Panc1 (cell line): ENCODE results near the gene PPP1R14B. TPM values are rescaled to one million over a fixed set of nuclear protein-coding genes. Genes with fewer than 3 reads are reported as not detected.

Experiments used
- ATAC-seq: fragments of 200-7000 bp; cut with Tn5 transposase; 2 replicates; pipeline ENCODE4 v1.9.1; 2020; ENCODE audit warnings: mild to moderate bottlenecking, moderate library complexity
- BruUV-seq: library from RNA; stranded (reverse); fragments of 400-500 nt; replicated peaks from 2 replicates; lab custom pipeline; 2021; lab: Mats Ljungman, UMichigan
- CTCF ChIA-PET: fragments of 300-600 bp; sonication (Branson Sonifier 250); formaldehyde crosslinking; loops from one replicate; lab custom pipeline; 2022; ENCODE audit warnings: antibody characterized with exemption; lab: Charles Lee
- POLR2A ChIA-PET: fragments of 300-600 bp; sonication (Branson Sonifier 250); formaldehyde crosslinking; loops from one replicate; lab custom pipeline; 2022; ENCODE audit warnings: antibody characterized with exemption; lab: Charles Lee
- DNase-seq: peaks from one replicate; pipeline ENCODE4 v3.0.0-alpha.2; 2010; ENCODE audit warnings: low read depth, low spot score
- H3K27ac ChIP-seq: 2 replicates; pipeline ENCODE4 v1.5.1; 2011; ENCODE audit warnings: mild to moderate bottlenecking, low read length, inconsistent platforms
- H3K27me3 ChIP-seq: fragments of 200-500 bp; sonication (Bioruptor generic); 2 replicates; pipeline ENCODE4 v1.6.0; 2014; ENCODE audit warnings: low read length, inconsistent platforms; ENCODE audit not compliant: control insufficient read depth, insufficient read depth
- H3K36me3 ChIP-seq: fragments of 200-500 bp; sonication (Bioruptor generic); 2 replicates; pipeline ENCODE4 v1.5.1; 2014; ENCODE audit warnings: inconsistent platforms, mild to moderate bottlenecking, low read length, moderate library complexity; ENCODE audit not compliant: control insufficient read depth, insufficient read depth
- H3K4me1 ChIP-seq: 2 replicates; pipeline ENCODE4 v1.5.1; 2011; ENCODE audit warnings: inconsistent platforms, mild to moderate bottlenecking, low read length, moderate library complexity; ENCODE audit not compliant: control insufficient read depth, insufficient read depth
- H3K4me3 ChIP-seq, 2 experiments: 2 replicates each; pipeline ENCODE4 v1.5.1; 2011 to 2012; ENCODE audit warnings: low read depth in 2 of 2, low read length in 2 of 2, mild to moderate bottlenecking in 2 of 2, inconsistent platforms in 1 of 2, moderate library complexity in 1 of 2
- H3K9me3 ChIP-seq: fragments of 200-500 bp; sonication (Bioruptor generic); 2 replicates; pipeline ENCODE4 v1.5.1; 2014; ENCODE audit warnings: low read depth, mild to moderate bottlenecking, inconsistent platforms, low read length, moderate library complexity; ENCODE audit not compliant: control insufficient read depth, insufficient read depth
- POLR2AphosphoS5 ChIP-seq: IDR thresholded peaks from 2 replicates; pipeline ENCODE4 v1.6.1; 2012; ENCODE audit warnings: mild to moderate bottlenecking, low read depth, low read length, moderate library complexity
- SIN3A ChIP-seq: IDR thresholded peaks from 2 replicates; pipeline ENCODE4 v1.6.1; 2012; ENCODE audit warnings: low read depth, mild to moderate bottlenecking, low read length, moderate library complexity, borderline replicate concordance; ENCODE audit not compliant: insufficient read depth
- TCF7L2 ChIP-seq: IDR thresholded peaks from 2 replicates; pipeline ENCODE4 v1.6.1; 2011; ENCODE audit warnings: mild to moderate bottlenecking, low read depth, low read length, inconsistent platforms
- in situ Hi-C: cut with HindIII; loops from 2 replicates; pipeline ENCODE4 v1.10.0; 2016; ENCODE audit warnings: low sequenced_read_pairs, low pct_unique_long_range_greater_than_20kb
- intact Hi-C: fragments of 100-400 bp; cut with micrococcal nuclease; formaldehyde crosslinking; loops from one replicate; pipeline ENCODE4 v1.10.0; 2022; ENCODE audit not compliant: unreplicated experiment
- total RNA-seq: library from RNA; stranded (reverse); gene quantifications from one replicate; pipeline ENCODE4 v1.2.1, GENCODE V29; 2021; ENCODE audit not compliant: unreplicated experiment
- TF ChIP-seq, protein P1 (sequence below): fragments of 450-650 bp; IDR thresholded peaks from 2 replicates; pipeline ENCODE4 v1.5.1; 2017; ENCODE audit warnings: mild to moderate bottlenecking
- TF ChIP-seq, protein P2 (sequence below), 2 experiments: IDR thresholded peaks; 2 replicates each; pipeline ENCODE4 v1.6.1; 2011 to 2012; ENCODE audit warnings: low read depth in 2 of 2, control low read depth in 1 of 2, low read length in 1 of 2, mild to moderate bottlenecking in 1 of 2, moderate library complexity in 1 of 2; ENCODE audit not compliant: insufficient read depth in 1 of 2

Gene PPP1R14B
- total RNA-seq, 1 experiment from 2014 or later: 261 TPM

DNA sequence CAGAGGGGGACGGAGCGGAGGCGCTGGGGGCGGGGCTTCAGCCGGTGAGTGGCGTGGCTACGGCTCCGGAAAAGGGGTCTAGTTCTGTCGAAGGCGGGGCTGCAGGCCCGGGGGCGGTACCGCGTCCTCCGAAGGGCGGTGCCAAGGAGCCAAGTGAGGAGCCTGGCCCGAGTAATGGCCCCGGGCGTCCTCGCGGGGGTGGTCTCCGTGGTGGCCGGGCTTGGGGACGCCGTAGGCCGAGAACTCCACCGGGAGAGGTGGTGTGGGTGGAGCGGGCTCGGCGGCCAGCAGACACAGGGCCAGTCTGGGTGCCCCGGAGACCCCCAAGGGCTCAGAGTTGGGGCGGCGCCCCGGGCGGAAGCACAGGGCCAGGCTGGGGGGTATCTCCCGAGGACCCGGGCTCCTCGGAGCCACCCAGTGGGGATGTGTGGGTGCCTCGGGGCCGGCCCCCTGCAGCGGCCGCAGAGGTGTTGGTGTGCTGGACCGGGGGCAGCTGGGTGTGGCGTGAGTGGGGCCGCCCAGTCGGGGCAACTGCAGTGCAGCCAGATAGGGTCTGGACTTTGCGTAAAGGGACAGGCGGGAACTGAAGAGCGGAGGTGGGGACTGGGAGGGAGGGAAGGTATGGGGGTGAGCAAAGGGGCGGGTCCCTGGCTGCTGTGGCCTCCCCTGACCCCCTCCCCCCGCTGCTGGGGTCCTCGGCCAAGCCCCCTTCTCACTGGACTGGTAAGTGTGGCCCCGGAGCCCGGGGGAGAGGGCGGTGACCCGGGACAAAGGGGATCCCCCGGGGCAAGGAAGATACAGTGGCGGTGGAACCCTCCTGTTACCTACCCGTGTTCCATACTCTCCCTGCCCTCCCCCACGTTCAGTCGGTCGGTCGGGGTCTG, 5.0 kb downstream of the PPP1R14B start:
- ATAC-seq (peak; percentile 75), DNase-seq (no peak)
- TF ChIP-seq TCF7L2 (no peak), POLR2AphosphoS5 (peak; percentile 32; the same call in 1 of the 2 replicates)
- in situ Hi-C loops (no loop called here), intact Hi-C loops (loop anchor here (10.0 kb wide), 1 partner anchor 63 kb away; the partner anchor contains the start of genes CATSPERZ and ESRRA)
- ChIA-PET CTCF (interaction anchor here (0.5 to 0.7 kb wide), 5 partner anchors 37 to 681 kb away, joined by 3 to 8 read pairs (median 4); partner anchors contain the start of gene TRMT112), POLR2A (interaction anchor here (0.7 to 1.0 kb wide), 2 partner anchors 14 to 1503 kb away, joined by 7 to 9 read pairs; no protein-coding TSS in a partner anchor)
- no peaks in the 10 kb centered on the region for H3K9me3 ChIP-seq
- H3K4me1 ChIP-seq: peaks cover 30% of the 10 kb centered on the region
- peak overlapping the region; percentile 59 to 60 for H3K4me3 ChIP-seq
- H3K27ac ChIP-seq: peak overlapping the region; percentile 68
- peaks cover 3% of the 10 kb centered on the region; the same call in 1 of the 2 replicates for H3K36me3 ChIP-seq
- TSS peak; percentile 92 for BruUV-seq
- no peaks in the 10 kb centered on the region for H3K27me3 ChIP-seq

DNA sequence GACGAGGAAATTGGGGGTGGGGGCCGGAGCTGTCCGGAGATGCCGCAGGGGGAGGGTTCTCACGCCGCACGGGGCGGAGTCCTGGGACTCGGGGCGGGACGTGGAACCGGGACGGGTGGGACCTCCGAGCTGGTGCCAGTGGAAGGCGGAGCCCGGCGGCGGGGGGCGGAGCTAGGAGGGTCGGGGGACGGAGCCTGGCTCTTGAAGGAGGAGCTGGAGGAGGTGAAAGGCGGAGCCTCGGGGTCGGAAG, 5.6 kb downstream of the PPP1R14B start:
- ATAC-seq: peak; percentile 81
- DNase-seq: peak; percentile 80
- Histone ChIP-seq H3K27ac (peak overlapping the region; percentile 97; the same call in 1 of the 2 replicates), H3K4me1 (peaks cover 30% of the 10 kb centered on the region), H3K27me3 (no peaks in the 10 kb centered on the region), H3K36me3 (peaks cover 3% of the 10 kb centered on the region; the same call in 1 of the 2 replicates), H3K4me3 (peak overlapping the region; percentile 53 to 59), H3K9me3 (no peaks in the 10 kb centered on the region)
- BruUV-seq: no TSS peak
- ChIA-PET POLR2A (interaction anchor here (1.0 kb wide), 1 partner anchor 13 kb away, joined by 9 read pairs; no protein-coding TSS in a partner anchor), CTCF (interaction anchor here (0.5 to 0.7 kb wide), 3 partner anchors 76 to 681 kb away, joined by 3 to 4 read pairs (median 3); partner anchors contain the start of gene TRMT112)
- TF ChIP-seq, protein P1, sequence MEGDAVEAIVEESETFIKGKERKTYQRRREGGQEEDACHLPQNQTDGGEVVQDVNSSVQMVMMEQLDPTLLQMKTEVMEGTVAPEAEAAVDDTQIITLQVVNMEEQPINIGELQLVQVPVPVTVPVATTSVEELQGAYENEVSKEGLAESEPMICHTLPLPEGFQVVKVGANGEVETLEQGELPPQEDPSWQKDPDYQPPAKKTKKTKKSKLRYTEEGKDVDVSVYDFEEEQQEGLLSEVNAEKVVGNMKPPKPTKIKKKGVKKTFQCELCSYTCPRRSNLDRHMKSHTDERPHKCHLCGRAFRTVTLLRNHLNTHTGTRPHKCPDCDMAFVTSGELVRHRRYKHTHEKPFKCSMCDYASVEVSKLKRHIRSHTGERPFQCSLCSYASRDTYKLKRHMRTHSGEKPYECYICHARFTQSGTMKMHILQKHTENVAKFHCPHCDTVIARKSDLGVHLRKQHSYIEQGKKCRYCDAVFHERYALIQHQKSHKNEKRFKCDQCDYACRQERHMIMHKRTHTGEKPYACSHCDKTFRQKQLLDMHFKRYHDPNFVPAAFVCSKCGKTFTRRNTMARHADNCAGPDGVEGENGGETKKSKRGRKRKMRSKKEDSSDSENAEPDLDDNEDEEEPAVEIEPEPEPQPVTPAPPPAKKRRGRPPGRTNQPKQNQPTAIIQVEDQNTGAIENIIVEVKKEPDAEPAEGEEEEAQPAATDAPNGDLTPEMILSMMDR: no peak
- no peak for TF ChIP-seq TCF7L2
- no peak for TF ChIP-seq SIN3A
- TF ChIP-seq, protein P2, sequence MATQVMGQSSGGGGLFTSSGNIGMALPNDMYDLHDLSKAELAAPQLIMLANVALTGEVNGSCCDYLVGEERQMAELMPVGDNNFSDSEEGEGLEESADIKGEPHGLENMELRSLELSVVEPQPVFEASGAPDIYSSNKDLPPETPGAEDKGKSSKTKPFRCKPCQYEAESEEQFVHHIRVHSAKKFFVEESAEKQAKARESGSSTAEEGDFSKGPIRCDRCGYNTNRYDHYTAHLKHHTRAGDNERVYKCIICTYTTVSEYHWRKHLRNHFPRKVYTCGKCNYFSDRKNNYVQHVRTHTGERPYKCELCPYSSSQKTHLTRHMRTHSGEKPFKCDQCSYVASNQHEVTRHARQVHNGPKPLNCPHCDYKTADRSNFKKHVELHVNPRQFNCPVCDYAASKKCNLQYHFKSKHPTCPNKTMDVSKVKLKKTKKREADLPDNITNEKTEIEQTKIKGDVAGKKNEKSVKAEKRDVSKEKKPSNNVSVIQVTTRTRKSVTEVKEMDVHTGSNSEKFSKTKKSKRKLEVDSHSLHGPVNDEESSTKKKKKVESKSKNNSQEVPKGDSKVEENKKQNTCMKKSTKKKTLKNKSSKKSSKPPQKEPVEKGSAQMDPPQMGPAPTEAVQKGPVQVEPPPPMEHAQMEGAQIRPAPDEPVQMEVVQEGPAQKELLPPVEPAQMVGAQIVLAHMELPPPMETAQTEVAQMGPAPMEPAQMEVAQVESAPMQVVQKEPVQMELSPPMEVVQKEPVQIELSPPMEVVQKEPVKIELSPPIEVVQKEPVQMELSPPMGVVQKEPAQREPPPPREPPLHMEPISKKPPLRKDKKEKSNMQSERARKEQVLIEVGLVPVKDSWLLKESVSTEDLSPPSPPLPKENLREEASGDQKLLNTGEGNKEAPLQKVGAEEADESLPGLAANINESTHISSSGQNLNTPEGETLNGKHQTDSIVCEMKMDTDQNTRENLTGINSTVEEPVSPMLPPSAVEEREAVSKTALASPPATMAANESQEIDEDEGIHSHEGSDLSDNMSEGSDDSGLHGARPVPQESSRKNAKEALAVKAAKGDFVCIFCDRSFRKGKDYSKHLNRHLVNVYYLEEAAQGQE (IDR thresholded peaks at IDR 0.05; ENCODE audit: insufficient read depth in 1 of 2, low read depth in 2 of 2, low read length in 1 of 2): no peak
- TF ChIP-seq POLR2AphosphoS5: no peak
- in situ Hi-C loops (no loop called here), intact Hi-C loops (loop anchor here (10.0 kb wide), 1 partner anchor 64 kb away; the partner anchor contains the start of genes CATSPERZ and ESRRA)
